ENCODE data around the gene NRAS. TPM values are rescaled to one million over a fixed set of nuclear protein-coding genes. Genes with fewer than 3 reads are reported as not detected.

Gene NRAS
- total RNA-seq, 1 donor from 2014 or later: 10.7 TPM

DNA sequence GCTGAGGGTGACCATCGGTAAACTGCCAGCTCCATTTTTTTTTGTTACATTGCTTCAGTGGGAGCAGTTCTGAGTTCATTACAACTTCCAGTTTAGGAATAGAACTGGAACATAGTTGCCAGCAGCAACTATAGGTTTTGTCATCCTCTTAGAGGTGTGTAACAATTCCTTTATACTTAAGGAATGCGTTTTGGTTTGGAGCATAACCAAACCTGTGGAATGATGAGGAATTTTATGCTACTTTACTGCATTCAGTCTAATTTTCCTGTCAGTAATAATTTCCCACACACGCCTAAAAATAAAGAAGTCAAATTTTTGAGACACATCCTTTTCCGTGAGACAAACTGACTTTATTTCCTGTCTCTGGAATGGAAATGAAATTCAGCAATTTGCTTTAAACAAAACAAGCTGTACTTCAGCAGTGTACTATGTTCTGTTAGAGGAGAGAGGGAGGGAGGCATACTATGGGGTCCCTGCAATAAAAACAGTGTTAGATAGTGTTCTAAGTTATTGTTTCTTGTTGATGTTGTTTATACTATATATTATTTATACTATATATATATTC is 16.5 kb downstream of the NRAS start:
- no peak overlapping the region for H3K27ac ChIP-seq
- H3K36me3 ChIP-seq: no peaks in the 10 kb centered on the region
- no peaks in the 10 kb centered on the region for H3K27me3 ChIP-seq
- intact Hi-C loops (cut with DNase I): no loop called here
- no peaks in the 10 kb centered on the region for H3K4me1 ChIP-seq
- no peak for TF ChIP-seq CTCF (IDR thresholded peaks at IDR 0.05)
- no peak for DNase-seq (ENCODE audit: low spot score in 2 of 2)
- H3K4me3 ChIP-seq: no peak overlapping the region
- no peaks in the 10 kb centered on the region for H3K9me3 ChIP-seq

DNA sequence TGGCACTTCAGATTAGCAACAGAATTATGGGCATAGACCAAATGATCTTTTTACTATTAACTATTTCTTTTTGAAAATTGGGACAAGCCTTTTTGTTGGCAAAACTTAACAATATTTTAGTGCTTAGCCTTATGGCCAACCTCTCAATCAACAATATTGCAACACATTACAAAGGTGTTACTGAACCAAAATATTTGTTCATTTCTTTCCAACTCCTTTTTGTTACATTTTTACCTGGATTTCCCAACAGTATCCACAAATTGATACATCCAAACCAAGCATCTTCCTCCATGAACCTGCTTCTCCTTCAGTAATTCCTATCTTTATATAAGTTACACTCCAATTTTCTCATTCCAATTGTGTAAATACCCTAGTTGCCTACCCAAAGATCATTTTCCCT is 19.8 kb downstream of the NRAS start:
- Histone ChIP-seq H3K9me3 (no peaks in the 10 kb centered on the region), H3K27ac (no peak overlapping the region), H3K4me1 (no peaks in the 10 kb centered on the region), H3K27me3 (no peaks in the 10 kb centered on the region), H3K4me3 (no peak overlapping the region), H3K36me3 (no peaks in the 10 kb centered on the region)
- no peak for DNase-seq (ENCODE audit: low spot score in 2 of 2)
- intact Hi-C loops (cut with DNase I): no loop called here
- no peak for TF ChIP-seq CTCF (IDR thresholded peaks at IDR 0.05)

- H3K9me3 ChIP-seq: no peaks in the 10 kb centered on the region
- H3K4me3 ChIP-seq: no peak within 1 kb of the TSS
- no peaks in the 10 kb centered on the region for H3K27me3 ChIP-seq
- no peaks in the 10 kb centered on the region for H3K4me1 ChIP-seq
- no peak for DNase-seq (ENCODE audit: low spot score in 2 of 2)
- TF ChIP-seq CTCF (IDR thresholded peaks at IDR 0.05): no peak
- no peaks in the 10 kb centered on the region for H3K36me3 ChIP-seq
- intact Hi-C loops (cut with DNase I): no loop called here
- no peak within 1 kb of the TSS for H3K27ac ChIP-seq
Observed at GRCh38 chr1:114695430-114696058, 21.0 kb downstream of the NRAS start, which contains the start of gene AMPD1. AMPD1 (minus strand) TSS chr1:114695546; CDS start chr1:114695471, 75 bp downstream.

DNA sequence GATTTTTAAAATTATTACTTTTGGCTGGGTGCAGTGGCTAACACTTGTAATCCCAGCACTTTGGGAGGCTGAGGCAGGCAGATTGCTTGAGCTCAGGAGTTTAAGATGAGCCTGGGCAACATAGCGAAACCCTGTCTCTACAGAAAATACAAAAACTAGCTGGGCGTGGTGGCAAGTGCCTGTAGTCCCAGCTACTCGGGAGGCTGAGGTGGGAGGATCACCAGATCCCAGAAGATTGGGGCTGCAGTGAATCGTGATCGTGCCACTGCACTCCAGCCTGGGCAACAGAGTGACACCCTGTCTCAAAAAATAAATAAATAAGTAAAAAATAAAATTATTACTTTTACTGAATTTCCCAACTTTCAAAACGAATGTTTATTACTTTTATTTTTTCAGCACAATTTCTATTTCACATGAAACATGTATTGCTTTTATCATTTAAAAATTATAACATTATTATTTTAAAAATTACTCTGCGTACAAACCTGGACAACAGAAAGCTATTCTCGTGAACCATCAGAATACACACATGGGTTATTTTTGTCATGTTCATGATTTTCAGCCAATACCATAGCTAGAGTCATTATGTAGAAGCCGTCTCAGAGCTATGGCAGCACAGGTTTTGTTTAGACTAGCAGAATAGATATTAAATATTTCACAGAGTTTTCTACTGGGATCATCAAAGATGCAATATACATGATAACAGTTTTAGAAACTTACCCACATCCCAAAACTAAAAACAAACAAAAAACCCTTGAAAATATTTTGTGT is 21.8 kb downstream of the NRAS start:
- no peak for TF ChIP-seq CTCF (IDR thresholded peaks at IDR 0.05)
- H3K36me3 ChIP-seq: no peaks in the 10 kb centered on the region
- no peak overlapping the region for H3K27ac ChIP-seq
- H3K27me3 ChIP-seq: no peaks in the 10 kb centered on the region
- H3K4me3 ChIP-seq: no peak overlapping the region
- H3K9me3 ChIP-seq: no peaks in the 10 kb centered on the region
- intact Hi-C loops (cut with DNase I): no loop called here
- no peaks in the 10 kb centered on the region for H3K4me1 ChIP-seq
- DNase-seq (ENCODE audit: low spot score in 2 of 2): no peak

DNA sequence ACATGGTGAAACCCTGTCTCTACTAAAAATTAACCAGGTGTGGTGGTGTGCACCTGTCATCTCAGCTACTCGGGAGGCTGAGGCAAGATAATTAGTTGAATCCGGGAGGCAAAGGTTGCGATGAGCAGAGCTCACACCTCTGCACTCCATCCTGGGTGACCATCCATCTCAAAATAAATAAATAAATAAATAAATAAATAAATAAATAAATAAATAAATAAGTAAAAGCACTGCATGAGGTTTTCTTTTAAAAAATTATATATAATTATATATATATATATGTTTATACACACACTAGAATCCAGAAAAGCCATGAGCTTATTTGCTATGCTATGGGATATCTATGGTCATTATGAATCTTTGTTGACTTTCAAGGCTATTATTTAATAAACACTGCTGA is 23.6 kb downstream of the NRAS start:
- H3K4me1 ChIP-seq: no peaks in the 10 kb centered on the region
- H3K27ac ChIP-seq: no peak overlapping the region
- intact Hi-C loops (cut with DNase I): no loop called here
- H3K36me3 ChIP-seq: no peaks in the 10 kb centered on the region
- no peak for DNase-seq (ENCODE audit: low spot score in 2 of 2)
- no peaks in the 10 kb centered on the region for H3K9me3 ChIP-seq
- no peak overlapping the region for H3K4me3 ChIP-seq
- TF ChIP-seq CTCF (IDR thresholded peaks at IDR 0.05): no peak
- H3K27me3 ChIP-seq: no peaks in the 10 kb centered on the region

All from ascending aorta (tissue), 2 donors.